Measurements from ENCODE around the gene OR1L4. TPM values are rescaled to one million over a fixed set of nuclear protein-coding genes. Genes with fewer than 3 reads are reported as not detected.

Gene OR1L4
- polyA plus RNA-seq = not detected

- no peak for DNase-seq
- H3K9me3 Mint-ChIP-seq = peaks cover 22 to 63% (median 50%) of the 10 kb centered on the region in 6 donors
- peaks cover 0 to 4% (median 3%) of the 10 kb centered on the region in 3 donors for H3K36me3 Mint-ChIP-seq
- no peak within 1 kb of the TSS for H3K27ac Mint-ChIP-seq
- H3K4me3 Mint-ChIP-seq = no peak within 1 kb of the TSS
- H3K4me1 Mint-ChIP-seq = no peaks in the 10 kb centered on the region
- peaks cover 0 to 6% (median 3%) of the 10 kb centered on the region in 3 donors for H3K27me3 Mint-ChIP-seq (ENCODE audit: low read depth in 3 of 3)
Observed at GRCh38 chr9:122723690-122724089, at the start of gene OR1L4. TSS of gene OR1L4 (plus strand) at chr9:122723990. CDS start at chr9:122723990, 0 bp downstream.

- Mint-ChIP-seq H3K36me3 (peaks cover 0 to 18% (median 4%) of the 10 kb centered on the region in 3 donors), H3K9me3 (peaks cover 15 to 65% (median 30%) of the 10 kb centered on the region in 6 donors), H3K27ac (no peak overlapping the region), H3K4me3 (no peak overlapping the region), H3K27me3 (ENCODE audit: low read depth in 3 of 3) (peaks cover 0 to 1% (median 0%) of the 10 kb centered on the region in 3 donors), H3K4me1 (no peaks in the 10 kb centered on the region)
- no peak for DNase-seq
Observed at GRCh38 chr9:122684851-122685250, 38.9 kb upstream of the OR1L4 start.

GRCh38 chr9:122695696-122696095 lies 28.1 kb upstream of the OR1L4 start:
- Mint-ChIP-seq H3K4me3 (no peak overlapping the region), H3K27ac (no peak overlapping the region), H3K36me3 (peaks cover 0 to 7% (median 0%) of the 10 kb centered on the region in 3 donors), H3K4me1 (no peaks in the 10 kb centered on the region), H3K9me3 (peaks cover 8 to 28% (median 19%) of the 10 kb centered on the region in 6 donors), H3K27me3 (ENCODE audit: low read depth in 3 of 3) (peaks cover 0 to 5% (median 3%) of the 10 kb centered on the region in 3 donors)
- DNase-seq = no peak

- H3K4me3 Mint-ChIP-seq = no peak overlapping the region
- H3K9me3 Mint-ChIP-seq = peaks cover 12 to 70% (median 35%) of the 10 kb centered on the region in 6 donors
- no peak for DNase-seq
- no peak overlapping the region for H3K27ac Mint-ChIP-seq
- H3K27me3 Mint-ChIP-seq (ENCODE audit: low read depth in 3 of 3) = peaks cover 0 to 6% (median 3%) of the 10 kb centered on the region in 3 donors
- no peaks in the 10 kb centered on the region for H3K36me3 Mint-ChIP-seq
- no peaks in the 10 kb centered on the region for H3K4me1 Mint-ChIP-seq
Observed at GRCh38 chr9:122718038-122718437, 5.8 kb upstream of the OR1L4 start.

GRCh38 chr9:122719218-122719617 lies 4.6 kb upstream of the OR1L4 start:
- Mint-ChIP-seq H3K27me3 (ENCODE audit: low read depth in 3 of 3) (peaks cover 0 to 7% (median 0%) of the 10 kb centered on the region in 3 donors), H3K4me1 (no peaks in the 10 kb centered on the region), H3K27ac (no peak overlapping the region), H3K9me3 (peaks cover 18 to 70% (median 37%) of the 10 kb centered on the region in 6 donors), H3K4me3 (no peak overlapping the region), H3K36me3 (no peaks in the 10 kb centered on the region)
- no peak for DNase-seq

GRCh38 chr9:122742003-122742402 lies 18.2 kb downstream of the OR1L4 start, which contains the start of gene OR1L6:
TSS of gene OR1L6 (plus strand) at chr9:122742303. CDS start at chr9:122749848, 7,545 bp downstream.
- no peak for DNase-seq
- H3K9me3 Mint-ChIP-seq = peaks cover 3 to 15% (median 7%) of the 10 kb centered on the region in 6 donors

GRCh38 chr9:122754825-122755224 lies 31.0 kb downstream of the OR1L4 start:
- H3K4me1 Mint-ChIP-seq = no peaks in the 10 kb centered on the region
- no peak for DNase-seq
- H3K36me3 Mint-ChIP-seq = peaks cover 8 to 18% (median 9%) of the 10 kb centered on the region in 3 donors
- H3K27ac Mint-ChIP-seq = no peak overlapping the region
- peaks cover 0 to 10% (median 3%) of the 10 kb centered on the region in 3 donors for H3K27me3 Mint-ChIP-seq (ENCODE audit: low read depth in 3 of 3)
- H3K4me3 Mint-ChIP-seq = no peak overlapping the region
- peaks cover 6 to 28% (median 11%) of the 10 kb centered on the region in 6 donors for H3K9me3 Mint-ChIP-seq

More at GRCh38 chr9:122742003-122742402, 18.2 kb downstream of the OR1L4 start, which contains the start of gene OR1L6:
- H3K27me3 Mint-ChIP-seq (ENCODE audit: low read depth in 3 of 3) = peaks cover 0 to 3% (median 2%) of the 10 kb centered on the region in 3 donors
- H3K27ac Mint-ChIP-seq = no peak within 1 kb of the TSS
- H3K36me3 Mint-ChIP-seq = peaks cover 0 to 3% (median 0%) of the 10 kb centered on the region in 3 donors
- H3K4me3 Mint-ChIP-seq = no peak within 1 kb of the TSS
- H3K4me1 Mint-ChIP-seq = no peaks in the 10 kb centered on the region

- no peak for DNase-seq
- H3K9me3 Mint-ChIP-seq = peaks cover 16 to 52% (median 34%) of the 10 kb centered on the region in 6 donors
- H3K4me1 Mint-ChIP-seq = no peaks in the 10 kb centered on the region
- H3K36me3 Mint-ChIP-seq = peaks cover 7 to 12% (median 9%) of the 10 kb centered on the region in 3 donors
- H3K27me3 Mint-ChIP-seq (ENCODE audit: low read depth in 3 of 3) = peaks cover 0 to 2% (median 0%) of the 10 kb centered on the region in 3 donors
- H3K4me3 Mint-ChIP-seq = no peak overlapping the region
- no peak overlapping the region for H3K27ac Mint-ChIP-seq
Observed at GRCh38 chr9:122767817-122768216, 44.0 kb downstream of the OR1L4 start.

Other genes starting within 250 kb of the OR1L4 start
- gene OR1J1, start 246.1 kb upstream of the OR1L4 start, polyA plus RNA-seq = not detected
- not detected for gene OR1J2, start 213.2 kb upstream of the OR1L4 start, polyA plus RNA-seq
- gene OR1J4, start 204.8 kb upstream of the OR1L4 start, polyA plus RNA-seq = not detected
- not detected for gene OR1N1, start 196.7 kb upstream of the OR1L4 start, polyA plus RNA-seq
- gene OR1N2, start 170.9 kb upstream of the OR1L4 start, polyA plus RNA-seq = not detected
- gene OR1L8, start 140.6 kb upstream of the OR1L4 start, polyA plus RNA-seq = under 1 TPM in 2 of 3 donors, not detected in 1; 0.11 to 0.64 TPM
- gene OR1Q1, start 109.3 kb upstream of the OR1L4 start, polyA plus RNA-seq = not detected
- gene OR1B1, start 66.4 kb upstream of the OR1L4 start, polyA plus RNA-seq = not detected
- not detected for gene OR1L1, start 62.3 kb upstream of the OR1L4 start, polyA plus RNA-seq
- gene OR1L3, start 48.9 kb upstream of the OR1L4 start, polyA plus RNA-seq = not detected
- gene OR1L6, start 18.3 kb downstream of the OR1L4 start, polyA plus RNA-seq = not detected
- not detected for gene OR5C1, start 64.9 kb downstream of the OR1L4 start, polyA plus RNA-seq
- gene OR1K1, start 76.1 kb downstream of the OR1L4 start, polyA plus RNA-seq = not detected
- gene PDCL, start 104.6 kb downstream of the OR1L4 start, polyA plus RNA-seq = 10 to 100 TPM; 10.0 to 14.0 (median 13.6) TPM
- gene RC3H2, start 181.4 kb downstream of the OR1L4 start, polyA plus RNA-seq = 10 to 100 TPM; 18.1 to 26.8 (median 23.7) TPM
- 1 to 10 TPM in 2 of 3 donors, not detected in 1; 2.3 to 2.6 TPM for gene ZBTB6, start 189.3 kb downstream of the OR1L4 start, polyA plus RNA-seq
- gene ZBTB26, start 207.5 kb downstream of the OR1L4 start, polyA plus RNA-seq = 1 to 10 TPM in 1 of 3 donors, under 1 TPM in 1, not detected in 1; 0.69 to 1.4 TPM
- 10 to 100 TPM; 14.0 to 24.2 (median 14.7) TPM for gene RABGAP1, start 217.0 kb downstream of the OR1L4 start, polyA plus RNA-seq

Data from immature natural killer cell (primary cell).